OCI-M1 (cell line): ENCODE data around the gene ARPP21.

ENCODE experiments used
- DNase-seq: peaks from one replicate; lab custom pipeline; 2025; lab: John Stamatoyannopoulos, UW

Gene ARPP21

GRCh38 chr3:35737527-35737926 lies 98.2 kb downstream of the ARPP21 start:
- no peak for DNase-seq

- no peak for DNase-seq
These were observed 98.8 kb downstream of the ARPP21 start for GRCh38 chr3:35737934-35738706.

GRCh38 chr3:35739181-35739809 lies 100.0 kb downstream of the ARPP21 start:
- no peak for DNase-seq

GRCh38 chr3:35739964-35740527 lies 100.7 kb downstream of the ARPP21 start:
- DNase-seq, result no peak

GRCh38 chr3:35743218-35743617 lies 103.9 kb downstream of the ARPP21 start:
- no peak for DNase-seq

- no peak for DNase-seq
These were observed 105.1 kb downstream of the ARPP21 start for GRCh38 chr3:35744419-35744818.

GRCh38 chr3:35745351-35745750 lies 106.0 kb downstream of the ARPP21 start:
- no peak for DNase-seq

GRCh38 chr3:35745802-35746484 lies 106.6 kb downstream of the ARPP21 start:
- DNase-seq, result no peak

GRCh38 chr3:35746492-35746891 lies 107.2 kb downstream of the ARPP21 start:
- no peak for DNase-seq

GRCh38 chr3:35748144-35748543 lies 108.8 kb downstream of the ARPP21 start:
- DNase-seq, result no peak

GRCh38 chr3:35751207-35751606 lies 111.9 kb downstream of the ARPP21 start:
- DNase-seq, result no peak

GRCh38 chr3:35757991-35758757 lies 118.8 kb downstream of the ARPP21 start:
- DNase-seq, result no peak

GRCh38 chr3:35760146-35760545 lies 120.8 kb downstream of the ARPP21 start:
- no peak for DNase-seq

- DNase-seq, result no peak
These were observed 122.0 kb downstream of the ARPP21 start for GRCh38 chr3:35761311-35761710.

- no peak for DNase-seq
These were observed 133.2 kb downstream of the ARPP21 start for GRCh38 chr3:35772381-35773015.

GRCh38 chr3:35773417-35773816 lies 134.1 kb downstream of the ARPP21 start:
- DNase-seq, result no peak

GRCh38 chr3:35776346-35776745 lies 137.0 kb downstream of the ARPP21 start:
- DNase-seq, result no peak

- no peak for DNase-seq
These were observed 137.7 kb downstream of the ARPP21 start for GRCh38 chr3:35777065-35777464.

GRCh38 chr3:35777563-35778554 lies 138.5 kb downstream of the ARPP21 start:
- DNase-seq, result no peak

- DNase-seq, result no peak
These were observed 140.3 kb downstream of the ARPP21 start for GRCh38 chr3:35779611-35780010.
